HCEC 1CT (cell line): ENCODE data around the gene CHCHD6.

Experiments used
- DNase-seq: peaks from one replicate; pipeline ENCODE4 v3.0.0-alpha.2; 2017

CHCHD6 gene

GRCh38 chr3:126946405-126946804 is 242.4 kb downstream of the CHCHD6 start:
- no peak for DNase-seq

DNA sequence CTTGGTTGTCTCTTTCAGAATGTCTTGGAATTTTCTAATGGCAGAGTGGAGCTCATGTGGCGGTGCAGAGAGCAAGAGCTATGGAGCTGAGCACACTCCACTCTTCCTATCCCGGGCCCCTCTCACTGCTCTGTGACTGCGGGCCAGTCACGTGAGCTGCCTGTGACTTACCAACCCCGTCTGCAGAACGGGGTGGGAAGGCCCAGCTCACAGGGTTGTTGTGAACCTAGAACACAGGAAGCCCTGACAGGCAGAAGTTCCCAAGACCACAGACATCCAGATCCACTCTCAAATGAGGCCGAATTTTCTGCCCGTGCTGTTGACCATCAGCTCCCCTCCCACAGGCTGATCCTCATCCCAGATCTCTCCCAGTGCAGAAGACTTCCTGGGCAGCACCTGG is 243.4 kb downstream of the CHCHD6 start:
- no peak for DNase-seq

GRCh38 chr3:126948980-126949535 is 245.0 kb downstream of the CHCHD6 start:
- no peak for DNase-seq

DNA sequence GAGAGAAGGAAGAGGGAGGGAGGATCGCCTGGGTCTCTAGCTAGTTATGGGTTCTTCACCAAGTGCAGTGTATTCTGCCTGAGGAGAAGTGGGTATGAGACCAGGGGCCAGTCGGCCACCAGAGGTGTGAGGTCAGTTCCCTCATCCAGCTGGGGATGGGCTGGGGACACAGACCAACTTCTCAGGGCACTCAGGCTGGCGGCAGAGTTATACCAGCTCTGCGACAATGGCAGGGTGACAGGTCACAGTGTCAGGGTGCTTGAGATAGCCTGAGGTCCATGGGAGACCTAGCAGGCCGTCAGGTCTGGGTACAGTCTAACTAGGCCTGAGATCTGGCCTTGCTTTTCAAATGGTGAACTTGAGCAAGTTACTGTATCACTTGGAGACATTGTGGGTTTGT is 247.5 kb downstream of the CHCHD6 start:
- no peak for DNase-seq

GRCh38 chr3:126952261-126952982 is 248.4 kb downstream of the CHCHD6 start:
- DNase-seq, result no peak

DNA sequence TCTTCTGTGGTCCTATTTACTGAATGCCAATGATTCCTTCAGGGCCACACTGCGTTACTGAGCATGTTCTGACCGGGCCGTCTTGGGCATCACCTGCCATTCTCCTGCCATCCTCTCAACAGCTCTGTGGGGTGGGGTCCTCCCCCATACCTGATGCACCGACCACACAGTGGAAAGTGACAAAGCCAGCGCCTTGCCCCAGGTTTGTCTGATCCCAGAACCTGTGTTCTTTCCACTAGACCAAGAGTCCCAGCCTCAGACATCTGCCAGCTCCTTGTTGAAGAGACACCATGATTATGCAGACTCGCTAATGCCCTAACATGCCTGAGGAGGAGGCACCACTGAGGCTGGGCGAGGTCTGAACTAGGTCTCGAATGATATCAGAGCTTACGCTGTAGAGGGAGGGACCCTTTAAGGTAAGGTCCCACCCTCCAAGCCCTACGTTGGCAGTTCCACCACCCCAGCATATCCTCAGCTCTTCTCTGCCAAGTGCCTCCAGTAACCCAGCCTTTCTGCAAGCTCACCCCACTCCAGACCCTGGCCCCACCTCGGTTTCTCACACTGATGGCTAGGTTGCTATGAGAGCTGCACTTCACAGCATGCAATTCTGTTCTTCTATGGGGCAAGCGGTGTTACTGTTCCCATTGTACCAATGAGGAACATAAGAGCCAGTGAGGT is 249.1 kb downstream of the CHCHD6 start:
- no peak for DNase-seq

DNA sequence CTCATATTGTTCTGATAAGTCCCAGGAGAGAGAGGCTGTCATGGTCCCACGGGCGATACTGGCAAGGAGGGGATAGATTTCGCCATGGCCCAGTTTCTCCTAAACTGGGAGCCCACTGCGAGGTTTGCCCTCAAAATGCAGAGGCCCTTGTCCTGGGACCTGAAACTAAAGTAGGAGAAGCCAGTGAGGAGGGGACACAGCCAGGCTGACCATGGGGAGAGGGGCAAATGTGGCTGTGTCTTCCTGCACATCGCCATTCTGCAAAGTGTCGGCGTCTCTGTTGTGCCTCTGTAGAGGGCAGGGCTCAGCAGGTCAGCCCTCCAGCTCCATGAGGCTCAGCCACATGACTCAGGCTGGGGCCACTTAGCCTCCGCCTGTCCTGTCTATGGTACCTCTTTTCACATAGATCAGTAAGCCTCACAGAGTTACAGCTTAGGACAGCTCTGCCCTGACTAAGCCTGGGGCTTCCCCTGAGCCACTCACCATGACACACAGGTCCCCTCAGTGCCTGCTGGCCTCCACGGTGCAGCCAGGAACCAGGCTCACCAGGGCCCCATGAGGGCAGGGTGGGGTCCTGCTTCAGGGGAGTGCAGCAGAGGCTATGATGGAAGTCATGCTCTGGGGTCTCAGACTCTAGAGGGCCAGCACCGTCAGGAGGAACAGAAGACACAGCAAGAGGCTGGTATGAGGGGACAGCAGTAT is 250.3 kb downstream of the CHCHD6 start:
- no peak for DNase-seq

- DNase-seq, result no peak
Measured at GRCh38 chr3:126955004-126955790, 251.2 kb downstream of the CHCHD6 start.

- no peak for DNase-seq
Measured at GRCh38 chr3:126956361-126956760, 252.3 kb downstream of the CHCHD6 start.

DNA sequence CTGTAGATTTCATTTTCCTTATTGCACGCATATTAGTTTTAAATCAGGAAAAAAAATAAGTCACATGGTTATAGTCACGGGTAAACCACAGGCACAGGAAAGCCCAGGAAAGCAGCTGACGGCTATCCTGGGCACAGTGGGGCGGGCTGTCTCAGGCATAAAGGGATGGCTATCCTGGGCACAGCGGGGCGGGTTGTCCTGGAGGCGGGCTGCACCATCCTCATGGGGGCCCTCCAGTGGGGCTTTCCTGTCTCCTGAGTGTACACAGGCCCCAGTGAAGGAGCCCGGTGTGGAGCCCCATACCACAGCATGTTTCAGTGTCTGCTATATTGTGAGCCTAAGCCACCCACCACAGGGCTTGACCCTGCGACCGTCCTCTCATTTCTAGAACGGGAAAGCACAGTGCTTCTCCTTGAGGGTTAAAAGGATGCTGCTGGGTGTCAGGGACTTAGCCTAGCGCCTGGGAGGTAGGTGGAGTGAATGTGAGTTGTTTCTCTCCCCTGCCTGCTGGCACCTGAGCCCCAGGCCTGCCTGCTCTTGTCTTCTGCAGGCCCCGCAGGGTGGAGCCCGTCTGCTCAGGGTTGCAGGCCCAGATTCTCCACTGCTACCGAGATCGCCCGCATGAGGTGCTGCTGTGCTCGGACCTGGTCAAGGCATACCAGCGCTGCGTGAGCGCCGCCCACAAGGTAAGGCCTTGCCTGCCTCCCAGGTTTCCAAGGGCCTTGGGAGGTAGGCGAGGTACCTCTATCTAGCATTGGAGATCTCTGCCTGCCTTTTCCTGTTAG is 253.0 kb downstream of the CHCHD6 start:
- no peak for DNase-seq

DNA sequence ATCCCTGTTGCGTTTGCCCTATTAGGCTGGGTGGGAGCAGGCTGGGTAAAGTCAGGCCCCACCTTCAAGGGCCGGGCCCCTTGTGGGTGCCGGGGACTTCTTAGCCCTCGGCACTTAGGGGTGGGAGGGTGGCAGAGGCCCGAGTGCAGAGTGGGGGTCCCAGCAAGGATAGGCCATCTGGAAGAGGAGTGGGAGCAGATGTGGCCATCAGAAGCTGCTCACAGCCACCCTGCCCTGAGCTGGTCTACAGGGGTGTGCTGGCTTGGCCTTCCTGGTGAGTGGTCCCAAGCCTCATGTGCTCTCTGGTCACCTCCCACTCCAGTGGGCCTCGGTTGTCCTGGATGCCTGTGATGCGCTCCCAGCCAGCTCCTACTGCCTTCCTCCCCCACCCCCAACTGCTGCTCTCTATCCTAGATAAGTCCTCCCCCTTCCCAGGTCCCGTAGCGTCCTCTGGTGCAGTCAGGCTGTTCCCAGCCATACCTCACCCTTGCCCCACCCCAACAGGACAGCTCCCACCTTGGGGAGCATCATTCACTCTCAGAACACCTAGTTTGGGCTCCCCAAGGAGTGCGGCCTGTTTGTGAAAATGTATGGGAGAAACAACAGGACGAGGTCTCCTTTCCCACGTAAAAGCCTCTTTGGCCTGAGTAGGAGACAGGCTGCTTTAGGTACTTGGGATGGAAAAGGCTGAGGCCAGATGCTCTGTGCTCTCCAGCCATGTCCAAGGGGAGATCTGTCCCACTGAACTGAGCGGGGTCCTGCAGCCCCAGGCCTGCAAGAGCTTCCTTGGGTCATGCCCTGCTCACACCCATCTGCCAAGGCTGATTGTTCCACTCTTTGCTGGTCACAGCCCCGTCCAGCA is 254.0 kb downstream of the CHCHD6 start:
- no peak for DNase-seq

DNA sequence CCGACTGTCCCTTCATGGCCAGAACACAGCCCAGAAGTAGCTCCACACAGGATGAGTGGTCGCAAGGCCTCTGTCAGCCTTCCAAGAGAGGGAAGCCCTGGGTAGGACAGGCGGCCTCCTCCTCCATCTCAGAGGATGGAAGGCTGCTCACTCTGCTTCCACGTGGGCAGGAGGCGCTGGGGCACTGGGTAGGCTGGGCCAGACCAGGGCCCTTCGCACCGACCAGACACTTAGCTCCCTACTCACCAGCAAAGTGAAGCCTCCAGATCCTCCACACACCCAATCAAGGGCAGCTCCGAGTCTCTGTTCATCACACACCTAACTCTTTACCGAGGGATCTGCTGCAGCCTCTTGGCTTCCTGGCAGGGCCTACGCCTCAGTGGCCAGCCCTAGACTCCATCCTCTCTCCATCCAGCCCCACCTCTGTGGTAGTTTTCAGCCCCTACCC is 254.6 kb downstream of the CHCHD6 start:
- no peak for DNase-seq

- no peak for DNase-seq
Measured at GRCh38 chr3:126959136-126959920, 255.3 kb downstream of the CHCHD6 start.

- peak; percentile 16 for DNase-seq
Measured at GRCh38 chr3:126959921-126960603, 256.0 kb downstream of the CHCHD6 start.

DNA sequence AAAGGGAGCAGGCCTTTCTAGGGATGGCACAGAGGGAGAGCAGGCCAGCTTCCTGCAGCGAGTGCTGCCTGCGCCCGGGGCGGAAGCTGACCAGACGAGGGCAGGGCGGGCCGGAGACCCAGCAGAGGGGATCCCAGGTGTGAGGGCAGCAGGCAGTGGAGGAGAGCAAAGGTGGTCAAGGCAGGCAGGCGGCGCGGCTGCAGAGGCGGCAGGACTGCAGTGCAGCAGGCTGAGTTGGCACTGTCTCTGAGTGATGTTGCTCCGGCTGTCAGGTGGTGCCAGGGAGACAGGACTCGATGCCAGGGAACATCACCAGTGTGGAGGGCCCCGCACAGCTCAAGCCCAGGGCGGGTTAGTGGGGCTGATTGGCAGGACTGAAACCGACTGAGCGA is 256.6 kb downstream of the CHCHD6 start:
- no peak for DNase-seq

- peak; percentile 28 for DNase-seq
Measured at GRCh38 chr3:126961191-126961790, 257.3 kb downstream of the CHCHD6 start.

- no peak for DNase-seq
Measured at GRCh38 chr3:126961791-126962461, 257.9 kb downstream of the CHCHD6 start.

- no peak for DNase-seq
Measured at GRCh38 chr3:126962756-126963155, 258.7 kb downstream of the CHCHD6 start.
